IMR-90 (cell line): ENCODE measurements around the gene RBMS3. TPM values are rescaled to one million over a fixed set of nuclear protein-coding genes. Genes with fewer than 3 reads are reported as not detected.

Experiments
- ATAC-seq: fragments of 200-7000 bp; cut with Tn5 transposase; 2 replicates; pipeline ENCODE4 v1.9.1; 2020; ENCODE audit warnings: low read depth, mild to moderate bottlenecking, moderate library complexity
- BruUV-seq: library from RNA; stranded (reverse); fragments of 400-500 nt; replicated peaks from 2 replicates; lab custom pipeline; 2021; lab: Mats Ljungman, UMichigan
- CTCF ChIA-PET: fragments of 300-600 bp; formaldehyde crosslinking; extraction: SDS; loops from one replicate; lab custom pipeline; 2021; ENCODE audit warnings: antibody characterized with exemption; lab: Yijun Ruan, JAX
- POLR2A ChIA-PET: fragments of 300-600 bp; sonication (Branson Sonifier 250); formaldehyde crosslinking; loops from one replicate; lab custom pipeline; 2022; ENCODE audit warnings: antibody characterized with exemption; ENCODE audit not compliant: unreplicated experiment; lab: Charles Lee
- DNase-seq: peaks from one replicate; pipeline ENCODE4 v3.0.0; 2013
- H2AFZ ChIP-seq: replicated peaks from 2 replicates; pipeline ENCODE3; 2013; ENCODE audit warnings: low read length, mild to moderate bottlenecking; ENCODE audit not compliant: poor library complexity
- H2AK5ac ChIP-seq: 2 replicates; pipeline ENCODE4 v1.6.1; 2013; ENCODE audit warnings: low read depth, low read length, inconsistent platforms
- H2AK9ac ChIP-seq: replicated peaks from 2 replicates; pipeline ENCODE3; 2013; ENCODE audit warnings: mild to moderate bottlenecking, low read depth, low read length, moderate library complexity; ENCODE audit not compliant: poor library complexity
- H2BK120ac ChIP-seq: 2 replicates; pipeline ENCODE4 v1.6.1; 2013; ENCODE audit warnings: low read depth, low read length, inconsistent platforms
- H2BK15ac ChIP-seq: 3 replicates; pipeline ENCODE4 v1.6.1; 2013; ENCODE audit warnings: low read depth, low read length, inconsistent platforms
- H2BK20ac ChIP-seq: 2 replicates; pipeline ENCODE4 v1.6.1; 2013; ENCODE audit warnings: low read depth, mild to moderate bottlenecking, inconsistent platforms, low read length, moderate library complexity
- H2BK5ac ChIP-seq: 2 replicates; pipeline ENCODE4 v1.6.1; 2013; ENCODE audit warnings: mild to moderate bottlenecking, low read depth, low read length, inconsistent platforms; ENCODE audit not compliant: poor library complexity, severe bottlenecking
- H3K14ac ChIP-seq: replicated peaks from 2 replicates; pipeline ENCODE4 v1.6.1; 2013; ENCODE audit warnings: low read depth, low read length, inconsistent platforms
- H3K18ac ChIP-seq: 2 replicates; pipeline ENCODE4 v1.6.1; 2013; ENCODE audit warnings: low read depth, low read length, control low read depth
- H3K23ac ChIP-seq: 2 replicates; pipeline ENCODE4 v1.6.1; 2013; ENCODE audit warnings: low read depth, low read length, inconsistent platforms
- H3K27ac ChIP-seq: 2 replicates; pipeline ENCODE4 v1.5.1; 2013; ENCODE audit warnings: mild to moderate bottlenecking, control low read depth, low read length; ENCODE audit not compliant: insufficient read depth
- H3K27me3 ChIP-seq: 2 replicates; pipeline ENCODE4 v1.6.1; 2013; ENCODE audit warnings: low read length; ENCODE audit not compliant: control insufficient read depth, insufficient read depth
- H3K36me3 ChIP-seq: 2 replicates; pipeline ENCODE4 v1.6.1; 2013; ENCODE audit warnings: low read length, mixed read lengths; ENCODE audit not compliant: control insufficient read depth, insufficient read depth
- H3K4ac ChIP-seq: 2 replicates; pipeline ENCODE4 v1.6.1; 2013; ENCODE audit warnings: low read depth, low read length, inconsistent platforms
- H3K4me1 ChIP-seq: 2 replicates; pipeline ENCODE4 v1.6.1; 2013; ENCODE audit warnings: low read length, mixed read lengths; ENCODE audit not compliant: control insufficient read depth, insufficient read depth
- H3K4me2 ChIP-seq: 2 replicates; pipeline ENCODE4 v1.6.1; 2013; ENCODE audit warnings: low read depth, mild to moderate bottlenecking, control low read depth, low read length, moderate library complexity
- H3K4me3 ChIP-seq: 2 replicates; pipeline ENCODE4 v1.5.1; 2013; ENCODE audit warnings: low read depth, mild to moderate bottlenecking, control low read depth, low read length, moderate library complexity; ENCODE audit not compliant: insufficient read depth
- H3K56ac ChIP-seq: 2 replicates; pipeline ENCODE4 v1.6.1; 2013; ENCODE audit warnings: low read length, inconsistent platforms; ENCODE audit not compliant: insufficient read depth; ENCODE audit errors: extremely low read depth
- H3K79me1 ChIP-seq, 2 experiments: 2 replicates each; pipeline ENCODE4 v1.6.1; 2013; ENCODE audit warnings: low read length in 2 of 2, inconsistent platforms in 1 of 2, low read depth in 1 of 2
- H3K9ac ChIP-seq: 2 replicates; pipeline ENCODE4 v1.6.1; 2013; ENCODE audit warnings: low read depth, low read length, control low read depth
- H3K9me1 ChIP-seq: 2 replicates; pipeline ENCODE4 v1.6.1; 2013; ENCODE audit warnings: low read length, inconsistent platforms; ENCODE audit not compliant: insufficient read depth
- H3K9me3 ChIP-seq: 2 replicates; pipeline ENCODE4 v1.6.1; 2013; ENCODE audit warnings: low read length; ENCODE audit not compliant: control insufficient read depth, insufficient read depth
- H4K20me1 ChIP-seq: 2 replicates; pipeline ENCODE4 v1.6.1; 2013; ENCODE audit warnings: low read length, inconsistent platforms; ENCODE audit not compliant: insufficient read depth
- H4K5ac ChIP-seq: 2 replicates; pipeline ENCODE4 v1.6.1; 2013; ENCODE audit warnings: mild to moderate bottlenecking, low read depth, low read length, control low read depth
- H4K8ac ChIP-seq, 2 experiments: 2 replicates each; pipeline ENCODE4 v1.6.1; 2013; ENCODE audit warnings: low read depth in 2 of 2, low read length in 2 of 2, control low read depth in 1 of 2, inconsistent platforms in 1 of 2
- H4K91ac ChIP-seq: 2 replicates; pipeline ENCODE4 v1.6.1; 2013; ENCODE audit warnings: low read depth, low read length, inconsistent platforms; ENCODE audit not compliant: insufficient read depth
- BHLHE40 ChIP-seq: fragments of 150-350 bp; IDR thresholded peaks from 2 replicates; pipeline ENCODE4 v1.6.1; 2016; ENCODE audit warnings: mild to moderate bottlenecking, low read depth, low read length
- CEBPB ChIP-seq: IDR thresholded peaks from 2 replicates; pipeline ENCODE4 v1.6.1; 2012; ENCODE audit warnings: low read depth, low read length, improper control_type of control experiment
- CHD1 ChIP-seq: IDR thresholded peaks from 2 replicates; pipeline ENCODE4 v1.6.1; 2012; ENCODE audit warnings: low read depth, low read length, improper control_type of control experiment
- ELK1 ChIP-seq: fragments of 150-350 bp; IDR thresholded peaks from 2 replicates; pipeline ENCODE4 v1.6.1; 2016; ENCODE audit warnings: low read depth, mild to moderate bottlenecking, low read length, moderate library complexity, borderline replicate concordance
- MAFK ChIP-seq: IDR thresholded peaks from 2 replicates; pipeline ENCODE4 v1.6.1; 2012; ENCODE audit warnings: low read depth, low read length, improper control_type of control experiment
- MAZ ChIP-seq: IDR thresholded peaks from 2 replicates; pipeline ENCODE4 v1.6.1; 2012; ENCODE audit warnings: low read depth, mild to moderate bottlenecking, low read length, improper control_type of control experiment, moderate library complexity, borderline replicate concordance
- MXI1 ChIP-seq: IDR thresholded peaks from 2 replicates; pipeline ENCODE4 v1.6.1; 2012; ENCODE audit warnings: low read depth, mild to moderate bottlenecking, low read length, moderate library complexity, borderline replicate concordance
- NFE2L2 ChIP-seq: fragments of 150-350 bp; IDR thresholded peaks from 2 replicates; pipeline ENCODE4 v1.6.1; 2016; ENCODE audit warnings: low read depth, mild to moderate bottlenecking, low read length
- POLR2A ChIP-seq: IDR thresholded peaks from 2 replicates; pipeline ENCODE4 v1.6.1; 2012; ENCODE audit warnings: mild to moderate bottlenecking, low read depth, low read length
- RCOR1 ChIP-seq: IDR thresholded peaks from 2 replicates; pipeline ENCODE4 v1.6.1; 2012; ENCODE audit warnings: mild to moderate bottlenecking, low read length, improper control_type of control experiment; ENCODE audit not compliant: insufficient replicate concordance
- RFX5 ChIP-seq: IDR thresholded peaks from 2 replicates; pipeline ENCODE4 v1.8.0; 2012; ENCODE audit warnings: low read depth, mild to moderate bottlenecking, low read length, moderate library complexity
- WGBS, 2 experiments: methylation state at CpG; one replicate each; pipeline versions ENCODE4 v1.1.5 to v1.1.7; 2013; ENCODE audit warnings: missing lambda C conversion rate in 2 of 2; ENCODE audit not compliant: insufficient read length in 1 of 2; ENCODE audit errors: extremely low coverage in 2 of 2; 5-methylcytosine and 5-hydroxymethylcytosine counted together
- dilution Hi-C: fragments of 300-500 bp; cut with HindIII; formaldehyde crosslinking; loops from one replicate; pipeline ENCODE4 v1.14.3; 2018; ENCODE audit warnings: low sequenced_read_pairs; ENCODE audit not compliant: unreplicated experiment
- in situ Hi-C: fragments of 300-500 bp; cut with MboI; formaldehyde crosslinking; loops from 3 replicates; pipeline ENCODE4 v1.14.3; 2019; ENCODE audit warnings: low sequenced_read_pairs, inconsistent platforms, mixed read lengths
- intact Hi-C: fragments of 100-400 bp; cut with micrococcal nuclease; formaldehyde crosslinking; loops from 2 replicates; pipeline ENCODE4 v1.10.0; 2022
- polyA plus RNA-seq, 3 experiments: library from polyadenylated mRNA; depleted of rRNA; stranded (reverse); fragments of >200 nt; gene quantifications; 2 replicates each; pipeline ENCODE4 v1.2.3, GENCODE V29; 2012; ENCODE audit warnings: low replicate concordance in 1 of 3
- total RNA-seq: library from RNA; depleted of rRNA; stranded (reverse); fragments of >200 nt; gene quantifications from 2 replicates; pipeline ENCODE4 v1.2.3, GENCODE V29; 2012

The RBMS3 gene
- total and polyA plus RNA-seq, 2 of the 4 experiments (the other 2 are of a cell fraction) = 15.2 to 127 TPM

GRCh38 chr3:29611252-29611651 lies 330.4 kb downstream of the RBMS3 start:
- Histone ChIP-seq H2BK20ac (no peak overlapping the region), H3K79me1 (peaks cover 20 to 29% of the 10 kb centered on the region in 2 experiments), H3K4ac (no peak overlapping the region), H2BK15ac (no peak overlapping the region), H3K36me3 (no peaks in the 10 kb centered on the region), H2AFZ (no peak overlapping the region), H2BK120ac (no peak overlapping the region), H3K27ac (no peak overlapping the region), H4K8ac (no peak overlapping the region), H3K56ac (no peak overlapping the region), H3K4me1 (no peaks in the 10 kb centered on the region; the same call in 1 of the 2 replicates), H4K5ac (no peak overlapping the region), H2AK5ac (no peak overlapping the region), H3K14ac (no peak overlapping the region), H3K4me2 (no peak overlapping the region), H3K23ac (no peak overlapping the region), H3K9ac (no peak overlapping the region), H3K18ac (no peak overlapping the region), H2BK5ac (no peak overlapping the region), H4K20me1 (no peaks in the 10 kb centered on the region), H3K9me3 (no peaks in the 10 kb centered on the region), H2AK9ac (no peak overlapping the region), H3K9me1 (peaks cover 2% of the 10 kb centered on the region; the same call in 1 of the 2 replicates), H3K4me3 (no peak overlapping the region), H3K27me3 (no peaks in the 10 kb centered on the region), H4K91ac (no peak overlapping the region)
- no peak for TF ChIP-seq NFE2L2
- TF ChIP-seq MXI1 = no peak
- TF ChIP-seq RFX5 = no peak
- TF ChIP-seq MAFK = no peak
- TF ChIP-seq MAZ = no peak
- TF ChIP-seq POLR2A = no peak
- TF ChIP-seq CHD1 = no peak
- no peak for TF ChIP-seq ELK1
- no peak for TF ChIP-seq RCOR1
- no peak for TF ChIP-seq CEBPB
- no peak for TF ChIP-seq BHLHE40
- dilution Hi-C loops (no loop called here), intact Hi-C loops (no loop called here), in situ Hi-C loops (no loop called here)
- BruUV-seq = no TSS peak
- ATAC-seq (no peak), DNase-seq (no peak)
- ChIA-PET CTCF (no interaction called here), POLR2A (no interaction called here)
- WGBS, 2 experiments = no CpG with 5 or more reads among the region's 4 CpGs
